Gastrocnemius medialis (tissue), 4 donors: ENCODE measurements around the gene MAP2.

Experiments
- POLR2A ChIP-seq, 2 donors: fragments of 450-650 bp; IDR thresholded peaks; one replicate each; pipeline ENCODE4 v1.6.1; 2017; ENCODE audit warnings: antibody characterized with exemption in 2 of 2, mild to moderate bottlenecking in 2 of 2, moderate library complexity in 2 of 2
- TF ChIP-seq, protein P1 (sequence below), 5 experiments: fragments of 450-650 bp in 3 of 5; fragments of 200-600 bp in 2 of 5; sonication (generic) in 2 of 5; IDR thresholded peaks in 4 of 5; conservative IDR thresholded peaks in 1 of 5; 1 replicate in 4 of 5; 2 replicates in 1 of 5; pipeline ENCODE4 v1.5.1; 2016 to 2019; ENCODE audit warnings: antibody characterized with exemption in 5 of 5, mild to moderate bottlenecking in 3 of 5, moderate library complexity in 3 of 5

DNA sequence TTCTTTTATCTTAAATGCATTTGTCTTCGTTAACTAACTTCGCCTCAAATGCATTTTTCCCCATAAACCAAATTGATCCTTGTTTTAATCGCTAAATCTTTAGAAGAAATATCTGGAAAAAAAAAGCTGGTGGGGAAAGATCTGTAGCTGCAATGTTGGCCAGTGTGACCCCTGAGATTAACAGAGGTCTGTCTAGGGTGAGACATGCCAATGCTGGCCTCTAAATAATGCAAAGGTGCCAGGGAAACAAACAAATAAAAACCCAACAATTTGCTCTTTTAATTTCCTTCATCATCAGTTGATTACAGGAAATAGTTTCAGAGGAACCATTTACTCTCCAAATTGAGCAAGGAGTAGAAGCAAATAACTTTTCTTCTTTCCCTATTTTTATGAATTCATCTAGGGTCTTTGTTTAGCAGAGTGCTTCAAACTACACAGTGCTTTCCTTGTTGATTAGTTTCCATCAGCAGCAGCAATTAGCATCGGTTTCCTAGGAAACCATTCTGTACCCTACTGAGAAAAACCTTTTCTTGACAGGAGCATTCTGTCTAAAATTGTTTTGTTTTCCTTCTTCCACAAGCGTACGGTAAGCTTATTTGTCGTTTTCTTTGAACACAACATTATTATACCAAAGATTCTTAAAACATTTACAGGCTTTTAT is 247.3 kb downstream of the MAP2 start:
- TF ChIP-seq, protein P1, sequence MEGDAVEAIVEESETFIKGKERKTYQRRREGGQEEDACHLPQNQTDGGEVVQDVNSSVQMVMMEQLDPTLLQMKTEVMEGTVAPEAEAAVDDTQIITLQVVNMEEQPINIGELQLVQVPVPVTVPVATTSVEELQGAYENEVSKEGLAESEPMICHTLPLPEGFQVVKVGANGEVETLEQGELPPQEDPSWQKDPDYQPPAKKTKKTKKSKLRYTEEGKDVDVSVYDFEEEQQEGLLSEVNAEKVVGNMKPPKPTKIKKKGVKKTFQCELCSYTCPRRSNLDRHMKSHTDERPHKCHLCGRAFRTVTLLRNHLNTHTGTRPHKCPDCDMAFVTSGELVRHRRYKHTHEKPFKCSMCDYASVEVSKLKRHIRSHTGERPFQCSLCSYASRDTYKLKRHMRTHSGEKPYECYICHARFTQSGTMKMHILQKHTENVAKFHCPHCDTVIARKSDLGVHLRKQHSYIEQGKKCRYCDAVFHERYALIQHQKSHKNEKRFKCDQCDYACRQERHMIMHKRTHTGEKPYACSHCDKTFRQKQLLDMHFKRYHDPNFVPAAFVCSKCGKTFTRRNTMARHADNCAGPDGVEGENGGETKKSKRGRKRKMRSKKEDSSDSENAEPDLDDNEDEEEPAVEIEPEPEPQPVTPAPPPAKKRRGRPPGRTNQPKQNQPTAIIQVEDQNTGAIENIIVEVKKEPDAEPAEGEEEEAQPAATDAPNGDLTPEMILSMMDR (IDR thresholded peaks at IDR 0.05 in 4 of 5, conservative IDR thresholded peaks at IDR 0.05 in 1 of 5): no peak
- no peak for TF ChIP-seq POLR2A (IDR thresholded peaks at IDR 0.05)
